MM.1S (cell line): ENCODE measurements around the gene GCFC2.

Experiments
- DNase-seq: peaks from one replicate; pipeline ENCODE4 v3.0.0-alpha.2; 2015
- H2AFZ ChIP-seq: fragments of 300-600 bp; sonication (generic); 2 replicates; pipeline ENCODE4 v1.6.0; 2016; ENCODE audit warnings: antibody characterized with exemption, low read length
- H3F3A ChIP-seq: fragments of 300-600 bp; sonication (generic); 2 replicates; pipeline ENCODE4 v1.6.1; 2016; ENCODE audit warnings: mild to moderate bottlenecking, antibody characterized with exemption, low read length, moderate library complexity, mixed read lengths; ENCODE audit not compliant: insufficient read depth
- H3K27ac ChIP-seq: fragments of 300-600 bp; sonication (generic); 2 replicates; pipeline ENCODE4 v1.5.1; 2016; ENCODE audit warnings: mild to moderate bottlenecking, low read length
- H3K27me3 ChIP-seq: fragments of 300-600 bp; sonication (generic); replicated peaks from 2 replicates; pipeline ENCODE4 v1.6.0; 2016; ENCODE audit warnings: low read length; ENCODE audit not compliant: insufficient read depth
- H3K36me3 ChIP-seq: fragments of 300-600 bp; sonication (generic); replicated peaks from 2 replicates; pipeline ENCODE4 v1.6.1; 2016; ENCODE audit warnings: mild to moderate bottlenecking, low read length, mixed read lengths; ENCODE audit not compliant: insufficient read depth
- H3K4me1 ChIP-seq: fragments of 300-600 bp; sonication (generic); 2 replicates; pipeline ENCODE4 v1.6.1; 2016; ENCODE audit warnings: low read length, mixed read lengths
- H3K4me2 ChIP-seq: fragments of 300-600 bp; sonication (generic); 2 replicates; pipeline ENCODE4 v1.6.0; 2016; ENCODE audit warnings: low read depth, low read length
- H3K4me3 ChIP-seq: fragments of 300-600 bp; sonication (generic); 2 replicates; pipeline ENCODE4 v1.5.1; 2016; ENCODE audit warnings: low read length, mixed read lengths
- H3K79me2 ChIP-seq: fragments of 300-600 bp; sonication (generic); 2 replicates; pipeline ENCODE4 v1.6.1; 2016; ENCODE audit warnings: mixed run types, low read length, mixed read lengths
- H3K9ac ChIP-seq: fragments of 300-600 bp; sonication (generic); 2 replicates; pipeline ENCODE4 v1.6.1; 2016; ENCODE audit warnings: low read length, mixed read lengths
- H3K9me2 ChIP-seq: fragments of 300-600 bp; sonication (generic); replicated peaks from 2 replicates; pipeline ENCODE4 v1.6.1; 2016; ENCODE audit warnings: mild to moderate bottlenecking, low read length, mixed read lengths; ENCODE audit not compliant: insufficient read depth
- H3K9me3 ChIP-seq: fragments of 300-600 bp; sonication (generic); replicated peaks from 2 replicates; pipeline ENCODE4 v1.6.1; 2016; ENCODE audit warnings: mild to moderate bottlenecking, low read length, mixed read lengths; ENCODE audit not compliant: insufficient read depth
- H4K20me1 ChIP-seq: fragments of 300-600 bp; sonication (generic); 2 replicates; pipeline ENCODE4 v1.6.1; 2016; ENCODE audit warnings: mild to moderate bottlenecking, low read length, moderate library complexity, mixed read lengths; ENCODE audit not compliant: insufficient read depth
- EZH2 ChIP-seq: fragments of 300-600 bp; sonication (generic); optimal IDR thresholded peaks from 2 replicates; pipeline ENCODE3; 2017; ENCODE audit warnings: low read depth, mild to moderate bottlenecking, antibody characterized with exemption, low read length, mixed read lengths
- EZH2phosphoT487 ChIP-seq: fragments of 300-600 bp; sonication (generic); IDR thresholded peaks from 2 replicates; pipeline ENCODE4 v1.6.1; 2018; ENCODE audit warnings: antibody characterized with exemption, low read length
- TF ChIP-seq, protein P1 (sequence below): fragments of 300-600 bp; sonication (generic); IDR thresholded peaks from 2 replicates; pipeline ENCODE4 v1.5.1; 2016; ENCODE audit warnings: antibody characterized with exemption, low read length, mixed read lengths

The GCFC2 gene

DNA sequence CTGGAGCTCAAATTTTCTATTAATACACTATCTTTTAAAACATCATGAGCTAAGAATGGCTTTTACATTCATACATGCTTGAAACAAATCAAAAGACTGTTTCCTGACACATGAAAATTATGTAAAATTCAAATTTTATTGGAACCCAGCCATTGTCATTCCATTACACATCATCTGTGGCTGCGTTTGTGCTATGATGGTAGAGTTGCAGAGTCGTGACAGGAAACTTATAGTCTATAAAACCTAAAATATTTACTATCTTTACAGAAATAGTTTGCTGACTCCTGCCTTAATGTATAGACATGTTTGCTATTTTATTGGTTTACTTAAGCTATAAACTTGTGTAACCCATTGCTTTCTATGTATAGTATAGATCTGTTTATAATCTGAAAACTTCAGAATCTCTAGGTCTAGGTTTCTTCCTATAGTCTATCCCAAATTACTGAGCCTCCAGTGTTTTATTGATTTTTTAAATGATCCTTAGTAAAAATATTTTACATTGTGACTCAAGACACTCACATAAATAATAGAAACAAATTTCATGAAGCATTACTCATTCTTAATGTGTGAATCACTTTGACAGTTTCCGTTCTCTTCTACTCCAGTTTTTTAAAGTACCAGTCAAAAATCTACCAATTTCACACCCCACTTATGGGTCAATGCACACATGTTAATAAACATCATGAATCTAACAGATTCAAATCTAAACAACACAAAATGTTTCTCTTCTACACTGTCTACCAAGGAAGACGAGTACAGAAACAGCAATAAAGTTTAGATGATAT, 90.6 kb downstream of the GCFC2 start:
- H2AFZ ChIP-seq: no peak overlapping the region
- no peaks in the 10 kb centered on the region for H3K27me3 ChIP-seq
- no peaks in the 10 kb centered on the region for H3K79me2 ChIP-seq
- H3K9me3 ChIP-seq: no peaks in the 10 kb centered on the region
- no peak overlapping the region for H3K27ac ChIP-seq
- H3K4me2 ChIP-seq: no peak overlapping the region
- TF ChIP-seq EZH2phosphoT487 (no peak), EZH2 (no peak)
- TF ChIP-seq, protein P1, sequence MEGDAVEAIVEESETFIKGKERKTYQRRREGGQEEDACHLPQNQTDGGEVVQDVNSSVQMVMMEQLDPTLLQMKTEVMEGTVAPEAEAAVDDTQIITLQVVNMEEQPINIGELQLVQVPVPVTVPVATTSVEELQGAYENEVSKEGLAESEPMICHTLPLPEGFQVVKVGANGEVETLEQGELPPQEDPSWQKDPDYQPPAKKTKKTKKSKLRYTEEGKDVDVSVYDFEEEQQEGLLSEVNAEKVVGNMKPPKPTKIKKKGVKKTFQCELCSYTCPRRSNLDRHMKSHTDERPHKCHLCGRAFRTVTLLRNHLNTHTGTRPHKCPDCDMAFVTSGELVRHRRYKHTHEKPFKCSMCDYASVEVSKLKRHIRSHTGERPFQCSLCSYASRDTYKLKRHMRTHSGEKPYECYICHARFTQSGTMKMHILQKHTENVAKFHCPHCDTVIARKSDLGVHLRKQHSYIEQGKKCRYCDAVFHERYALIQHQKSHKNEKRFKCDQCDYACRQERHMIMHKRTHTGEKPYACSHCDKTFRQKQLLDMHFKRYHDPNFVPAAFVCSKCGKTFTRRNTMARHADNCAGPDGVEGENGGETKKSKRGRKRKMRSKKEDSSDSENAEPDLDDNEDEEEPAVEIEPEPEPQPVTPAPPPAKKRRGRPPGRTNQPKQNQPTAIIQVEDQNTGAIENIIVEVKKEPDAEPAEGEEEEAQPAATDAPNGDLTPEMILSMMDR: no peak
- no peak overlapping the region for H3K9ac ChIP-seq
- no peaks in the 10 kb centered on the region for H3F3A ChIP-seq
- no peaks in the 10 kb centered on the region for H3K4me1 ChIP-seq
- H4K20me1 ChIP-seq: no peaks in the 10 kb centered on the region
- DNase-seq: no peak
- H3K9me2 ChIP-seq: no peaks in the 10 kb centered on the region
- H3K4me3 ChIP-seq: no peak overlapping the region
- no peaks in the 10 kb centered on the region for H3K36me3 ChIP-seq

DNA sequence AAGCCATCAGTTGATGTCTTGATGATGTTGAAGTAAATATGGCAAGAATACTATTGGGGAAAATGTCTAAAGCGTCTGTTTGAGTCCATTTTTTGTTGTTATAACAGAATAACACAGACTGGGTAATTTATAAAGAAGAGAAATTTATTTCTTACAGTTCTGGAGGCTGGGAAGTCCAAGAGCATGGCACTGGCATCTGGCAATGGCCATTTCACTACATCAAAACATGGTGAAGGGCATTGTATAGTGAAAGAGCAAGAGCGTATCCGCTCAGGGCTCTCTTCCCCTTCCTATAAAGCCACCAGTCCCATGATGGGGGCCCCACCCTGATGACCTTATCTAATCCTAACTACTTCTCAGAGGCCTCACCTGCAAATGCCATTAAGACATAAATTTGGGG, 93.8 kb downstream of the GCFC2 start:
- DNase-seq: no peak
- Histone ChIP-seq H3K9me2 (no peaks in the 10 kb centered on the region), H3K36me3 (no peaks in the 10 kb centered on the region), H3K4me1 (no peaks in the 10 kb centered on the region), H3K27ac (no peak overlapping the region), H3K79me2 (no peaks in the 10 kb centered on the region), H3K4me2 (no peak overlapping the region), H4K20me1 (no peaks in the 10 kb centered on the region), H2AFZ (no peak overlapping the region), H3K9me3 (no peaks in the 10 kb centered on the region), H3F3A (no peaks in the 10 kb centered on the region), H3K9ac (no peak overlapping the region), H3K27me3 (no peaks in the 10 kb centered on the region), H3K4me3 (no peak overlapping the region)
- TF ChIP-seq EZH2 (no peak), EZH2phosphoT487 (no peak)
- TF ChIP-seq, protein P1: no peak

DNA sequence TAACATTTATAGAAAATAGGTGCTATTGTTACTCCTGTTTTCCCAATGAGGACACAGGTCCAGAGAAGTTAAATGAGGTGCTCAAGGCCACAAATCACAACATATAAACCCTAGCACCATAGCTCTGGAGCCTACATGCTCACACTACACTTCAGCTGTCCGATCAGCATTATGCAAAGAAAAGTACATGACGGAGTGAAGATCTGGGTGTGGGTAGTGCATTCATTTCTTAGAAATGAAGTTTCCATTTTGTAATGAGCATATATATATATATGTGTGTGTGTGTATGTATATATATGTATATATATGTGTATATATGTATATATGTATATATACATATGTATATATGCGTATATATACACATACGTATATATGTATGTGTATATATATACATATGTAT, 94.3 kb downstream of the GCFC2 start:
- DNase-seq: no peak
- no peak overlapping the region for H3K9ac ChIP-seq
- no peaks in the 10 kb centered on the region for H4K20me1 ChIP-seq
- no peaks in the 10 kb centered on the region for H3K36me3 ChIP-seq
- H3K4me1 ChIP-seq: no peaks in the 10 kb centered on the region
- no peak overlapping the region for H3K4me2 ChIP-seq
- no peaks in the 10 kb centered on the region for H3K27me3 ChIP-seq
- no peak overlapping the region for H3K4me3 ChIP-seq
- no peak overlapping the region for H2AFZ ChIP-seq
- H3K9me3 ChIP-seq: no peaks in the 10 kb centered on the region
- H3K79me2 ChIP-seq: no peaks in the 10 kb centered on the region
- H3K9me2 ChIP-seq: no peaks in the 10 kb centered on the region
- no peaks in the 10 kb centered on the region for H3F3A ChIP-seq
- TF ChIP-seq EZH2 (no peak), EZH2phosphoT487 (no peak)
- TF ChIP-seq, protein P1: no peak
- no peak overlapping the region for H3K27ac ChIP-seq
